ENCODE measurements around the gene LTBP2.
A peak's percentile ranks its signal among the peaks of the same experiment; 100 is the strongest.

The LTBP2 gene

GRCh38 chr14:74482571-74482970, 129.5 kb downstream of the LTBP2 start:
- no peak for TF ChIP-seq CTCF (IDR thresholded peaks at IDR 0.05; ENCODE audit: control insufficient read depth, insufficient read depth, low read depth, low read length, missing control alignments)
- DNase-seq (ENCODE audit: low read depth): no peak
- no peak overlapping the region for H3K4me3 ChIP-seq (ENCODE audit: control insufficient read depth, low read depth, low read length)

DNA sequence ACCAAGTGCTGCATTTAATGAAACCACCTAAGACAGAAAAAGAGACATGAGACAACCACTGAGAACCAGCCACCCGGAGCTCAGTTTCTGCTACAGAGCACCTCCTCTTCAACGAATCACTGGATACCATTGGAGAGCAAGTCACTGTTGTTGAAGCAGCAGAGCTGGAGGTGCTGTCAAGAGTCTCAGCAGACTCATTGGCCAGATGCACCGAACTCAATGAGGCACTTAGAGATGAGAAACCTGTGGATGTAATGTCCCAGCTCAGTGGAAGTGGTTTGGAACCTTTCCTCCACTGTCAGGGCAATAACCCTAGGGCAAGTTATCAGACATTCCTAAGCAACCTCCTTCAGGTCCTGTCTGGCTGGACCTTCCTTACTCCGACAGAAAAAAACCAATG, 132.0 kb downstream of the LTBP2 start:
- TF ChIP-seq CTCF (IDR thresholded peaks at IDR 0.05; ENCODE audit: control insufficient read depth, insufficient read depth, low read depth, low read length, missing control alignments): no peak
- H3K4me3 ChIP-seq (ENCODE audit: control insufficient read depth, low read depth, low read length): no peak overlapping the region
- DNase-seq (ENCODE audit: low read depth): no peak

DNA sequence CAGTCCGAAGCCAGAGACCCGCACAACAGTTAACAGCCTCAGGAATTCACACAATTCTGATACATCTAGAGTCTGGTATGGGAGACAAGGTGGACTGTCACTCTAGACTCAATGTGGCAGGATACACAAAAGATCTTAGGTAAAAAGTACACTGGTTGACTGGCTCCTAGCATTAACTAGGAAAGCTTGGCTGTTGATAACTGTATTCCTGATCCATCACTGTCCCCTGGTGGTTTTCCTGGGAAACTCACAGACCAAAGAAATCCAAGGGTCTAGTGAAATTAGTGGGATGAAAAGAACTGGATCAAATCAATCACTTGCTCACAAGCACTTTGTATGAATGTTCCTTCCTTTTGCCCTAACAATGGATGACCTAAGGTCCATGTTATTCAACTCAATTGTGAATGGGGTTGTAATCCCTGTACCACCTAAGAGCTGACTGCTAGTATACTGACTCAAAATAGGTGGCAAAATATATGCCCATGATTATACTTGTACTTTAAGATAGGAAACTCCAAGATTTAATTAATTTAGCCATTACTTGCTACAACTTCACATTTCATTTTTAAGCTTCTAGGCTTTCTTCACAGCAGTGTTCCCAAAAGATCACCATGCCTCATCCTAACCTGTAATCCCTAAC, 132.9 kb downstream of the LTBP2 start:
- peak; percentile 87 for TF ChIP-seq CTCF (IDR thresholded peaks at IDR 0.05; ENCODE audit: control insufficient read depth, insufficient read depth, low read depth, low read length, missing control alignments)
- no peak overlapping the region for H3K4me3 ChIP-seq (ENCODE audit: control insufficient read depth, low read depth, low read length)
- DNase-seq (ENCODE audit: low read depth): no peak

DNA sequence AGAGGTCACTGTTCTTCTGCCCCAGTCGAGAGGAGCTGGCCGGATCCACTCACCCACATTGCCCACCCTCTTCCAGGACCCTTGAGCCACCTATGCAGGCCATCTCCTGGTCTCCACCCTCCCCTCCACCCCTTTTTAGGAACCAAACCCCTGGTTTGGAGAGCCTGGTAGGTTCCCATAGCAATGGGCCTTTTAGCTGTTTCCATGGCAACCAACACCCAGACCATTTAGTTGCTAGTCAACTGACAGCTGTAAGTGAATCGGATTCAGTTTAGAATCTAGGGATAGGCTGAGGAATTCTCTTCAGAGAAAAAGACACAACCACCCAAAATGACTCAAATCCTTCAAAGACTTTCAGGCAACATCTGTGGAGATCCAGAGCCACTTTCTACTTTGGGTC, 135.4 kb downstream of the LTBP2 start:
- DNase-seq (ENCODE audit: low read depth): no peak
- no peak overlapping the region for H3K4me3 ChIP-seq (ENCODE audit: control insufficient read depth, low read depth, low read length)
- no peak for TF ChIP-seq CTCF (IDR thresholded peaks at IDR 0.05; ENCODE audit: control insufficient read depth, insufficient read depth, low read depth, low read length, missing control alignments)

GRCh38 chr14:74476107-74476506, 135.9 kb downstream of the LTBP2 start:
- TF ChIP-seq CTCF (IDR thresholded peaks at IDR 0.05; ENCODE audit: control insufficient read depth, insufficient read depth, low read depth, low read length, missing control alignments): no peak
- no peak overlapping the region for H3K4me3 ChIP-seq (ENCODE audit: control insufficient read depth, low read depth, low read length)
- DNase-seq (ENCODE audit: low read depth): no peak

GRCh38 chr14:74475678-74476077, 136.4 kb downstream of the LTBP2 start:
- peak; percentile 33 for DNase-seq (ENCODE audit: low read depth)
- TF ChIP-seq CTCF (IDR thresholded peaks at IDR 0.05; ENCODE audit: control insufficient read depth, insufficient read depth, low read depth, low read length, missing control alignments): no peak
- no peak overlapping the region for H3K4me3 ChIP-seq (ENCODE audit: control insufficient read depth, low read depth, low read length)

- no peak overlapping the region for H3K4me3 ChIP-seq (ENCODE audit: control insufficient read depth, low read depth, low read length)
- DNase-seq (ENCODE audit: low read depth): no peak
- TF ChIP-seq CTCF (IDR thresholded peaks at IDR 0.05; ENCODE audit: control insufficient read depth, insufficient read depth, low read depth, low read length, missing control alignments): no peak
These were observed 137.7 kb downstream of the LTBP2 start for GRCh38 chr14:74474376-74474775.
